IMR-90 (cell line): Measurements from ENCODE around the gene OVCA2. TPM values are rescaled to one million over a fixed set of nuclear protein-coding genes. Genes with fewer than 3 reads are reported as not detected.
A peak's percentile ranks its signal among the peaks of the same experiment; 100 is the strongest.

Source experiments
- ATAC-seq: fragments of 200-7000 bp; cut with Tn5 transposase; 2 replicates; pipeline ENCODE4 v1.9.1; 2020; ENCODE audit warnings: low read depth, mild to moderate bottlenecking, moderate library complexity
- BruUV-seq: library from RNA; stranded (reverse); fragments of 400-500 nt; replicated peaks from 2 replicates; lab custom pipeline; 2021; lab: Mats Ljungman, UMichigan
- CTCF ChIA-PET: fragments of 300-600 bp; formaldehyde crosslinking; extraction: SDS; loops from one replicate; lab custom pipeline; 2021; ENCODE audit warnings: antibody characterized with exemption; lab: Yijun Ruan, JAX
- POLR2A ChIA-PET: fragments of 300-600 bp; sonication (Branson Sonifier 250); formaldehyde crosslinking; loops from one replicate; lab custom pipeline; 2022; ENCODE audit warnings: antibody characterized with exemption; ENCODE audit not compliant: unreplicated experiment; lab: Charles Lee
- DNase-seq: peaks from one replicate; pipeline ENCODE4 v3.0.0; 2013
- H2AFZ ChIP-seq: replicated peaks from 2 replicates; pipeline ENCODE3; 2013; ENCODE audit warnings: low read length, mild to moderate bottlenecking; ENCODE audit not compliant: poor library complexity
- H2AK5ac ChIP-seq: 2 replicates; pipeline ENCODE4 v1.6.1; 2013; ENCODE audit warnings: low read depth, low read length, inconsistent platforms
- H2AK9ac ChIP-seq: replicated peaks from 2 replicates; pipeline ENCODE3; 2013; ENCODE audit warnings: mild to moderate bottlenecking, low read depth, low read length, moderate library complexity; ENCODE audit not compliant: poor library complexity
- H2BK120ac ChIP-seq: 2 replicates; pipeline ENCODE4 v1.6.1; 2013; ENCODE audit warnings: low read depth, low read length, inconsistent platforms
- H2BK15ac ChIP-seq: 3 replicates; pipeline ENCODE4 v1.6.1; 2013; ENCODE audit warnings: low read depth, low read length, inconsistent platforms
- H2BK20ac ChIP-seq: 2 replicates; pipeline ENCODE4 v1.6.1; 2013; ENCODE audit warnings: low read depth, mild to moderate bottlenecking, inconsistent platforms, low read length, moderate library complexity
- H2BK5ac ChIP-seq: 2 replicates; pipeline ENCODE4 v1.6.1; 2013; ENCODE audit warnings: mild to moderate bottlenecking, low read depth, low read length, inconsistent platforms; ENCODE audit not compliant: poor library complexity, severe bottlenecking
- H3K14ac ChIP-seq: replicated peaks from 2 replicates; pipeline ENCODE4 v1.6.1; 2013; ENCODE audit warnings: low read depth, low read length, inconsistent platforms
- H3K18ac ChIP-seq: 2 replicates; pipeline ENCODE4 v1.6.1; 2013; ENCODE audit warnings: low read depth, low read length, control low read depth
- H3K23ac ChIP-seq: 2 replicates; pipeline ENCODE4 v1.6.1; 2013; ENCODE audit warnings: low read depth, low read length, inconsistent platforms
- H3K27ac ChIP-seq: 2 replicates; pipeline ENCODE4 v1.5.1; 2013; ENCODE audit warnings: mild to moderate bottlenecking, control low read depth, low read length; ENCODE audit not compliant: insufficient read depth
- H3K27me3 ChIP-seq: 2 replicates; pipeline ENCODE4 v1.6.1; 2013; ENCODE audit warnings: low read length; ENCODE audit not compliant: control insufficient read depth, insufficient read depth
- H3K36me3 ChIP-seq: 2 replicates; pipeline ENCODE4 v1.6.1; 2013; ENCODE audit warnings: low read length, mixed read lengths; ENCODE audit not compliant: control insufficient read depth, insufficient read depth
- H3K4ac ChIP-seq: 2 replicates; pipeline ENCODE4 v1.6.1; 2013; ENCODE audit warnings: low read depth, low read length, inconsistent platforms
- H3K4me1 ChIP-seq: 2 replicates; pipeline ENCODE4 v1.6.1; 2013; ENCODE audit warnings: low read length, mixed read lengths; ENCODE audit not compliant: control insufficient read depth, insufficient read depth
- H3K4me2 ChIP-seq: 2 replicates; pipeline ENCODE4 v1.6.1; 2013; ENCODE audit warnings: low read depth, mild to moderate bottlenecking, control low read depth, low read length, moderate library complexity
- H3K4me3 ChIP-seq: 2 replicates; pipeline ENCODE4 v1.5.1; 2013; ENCODE audit warnings: low read depth, mild to moderate bottlenecking, control low read depth, low read length, moderate library complexity; ENCODE audit not compliant: insufficient read depth
- H3K56ac ChIP-seq: 2 replicates; pipeline ENCODE4 v1.6.1; 2013; ENCODE audit warnings: low read length, inconsistent platforms; ENCODE audit not compliant: insufficient read depth; ENCODE audit errors: extremely low read depth
- H3K79me1 ChIP-seq, 2 experiments: 2 replicates each; pipeline ENCODE4 v1.6.1; 2013; ENCODE audit warnings: low read length in 2 of 2, inconsistent platforms in 1 of 2, low read depth in 1 of 2
- H3K9ac ChIP-seq: 2 replicates; pipeline ENCODE4 v1.6.1; 2013; ENCODE audit warnings: low read depth, low read length, control low read depth
- H3K9me1 ChIP-seq: 2 replicates; pipeline ENCODE4 v1.6.1; 2013; ENCODE audit warnings: low read length, inconsistent platforms; ENCODE audit not compliant: insufficient read depth
- H3K9me3 ChIP-seq: 2 replicates; pipeline ENCODE4 v1.6.1; 2013; ENCODE audit warnings: low read length; ENCODE audit not compliant: control insufficient read depth, insufficient read depth
- H4K20me1 ChIP-seq: 2 replicates; pipeline ENCODE4 v1.6.1; 2013; ENCODE audit warnings: low read length, inconsistent platforms; ENCODE audit not compliant: insufficient read depth
- H4K5ac ChIP-seq: 2 replicates; pipeline ENCODE4 v1.6.1; 2013; ENCODE audit warnings: mild to moderate bottlenecking, low read depth, low read length, control low read depth
- H4K8ac ChIP-seq, 2 experiments: 2 replicates each; pipeline ENCODE4 v1.6.1; 2013; ENCODE audit warnings: low read depth in 2 of 2, low read length in 2 of 2, control low read depth in 1 of 2, inconsistent platforms in 1 of 2
- H4K91ac ChIP-seq: 2 replicates; pipeline ENCODE4 v1.6.1; 2013; ENCODE audit warnings: low read depth, low read length, inconsistent platforms; ENCODE audit not compliant: insufficient read depth
- BHLHE40 ChIP-seq: fragments of 150-350 bp; IDR thresholded peaks from 2 replicates; pipeline ENCODE4 v1.6.1; 2016; ENCODE audit warnings: mild to moderate bottlenecking, low read depth, low read length
- CTCF ChIP-seq: conservative IDR thresholded peaks from 2 replicates; pipeline ENCODE4 v1.5.1; 2012; ENCODE audit warnings: mild to moderate bottlenecking, low read depth, low read length, improper control_type of control experiment
- ELK1 ChIP-seq: fragments of 150-350 bp; IDR thresholded peaks from 2 replicates; pipeline ENCODE4 v1.6.1; 2016; ENCODE audit warnings: low read depth, mild to moderate bottlenecking, low read length, moderate library complexity, borderline replicate concordance
- MAFK ChIP-seq: IDR thresholded peaks from 2 replicates; pipeline ENCODE4 v1.6.1; 2012; ENCODE audit warnings: low read depth, low read length, improper control_type of control experiment
- MAZ ChIP-seq: IDR thresholded peaks from 2 replicates; pipeline ENCODE4 v1.6.1; 2012; ENCODE audit warnings: low read depth, mild to moderate bottlenecking, low read length, improper control_type of control experiment, moderate library complexity, borderline replicate concordance
- POLR2A ChIP-seq: IDR thresholded peaks from 2 replicates; pipeline ENCODE4 v1.6.1; 2012; ENCODE audit warnings: mild to moderate bottlenecking, low read depth, low read length
- SMC3 ChIP-seq: fragments of 150-350 bp; IDR thresholded peaks from 2 replicates; pipeline ENCODE4 v1.6.1; 2016; ENCODE audit warnings: low read depth, mild to moderate bottlenecking, antibody characterized with exemption, low read length, moderate library complexity
- WGBS, 2 experiments: methylation state at CpG; one replicate each; pipeline versions ENCODE4 v1.1.5 to v1.1.7; 2013; ENCODE audit warnings: missing lambda C conversion rate in 2 of 2; ENCODE audit not compliant: insufficient read length in 1 of 2; ENCODE audit errors: extremely low coverage in 2 of 2; 5-methylcytosine and 5-hydroxymethylcytosine counted together
- dilution Hi-C: fragments of 300-500 bp; cut with HindIII; formaldehyde crosslinking; loops from one replicate; pipeline ENCODE4 v1.14.3; 2018; ENCODE audit warnings: low sequenced_read_pairs; ENCODE audit not compliant: unreplicated experiment
- in situ Hi-C: fragments of 300-500 bp; cut with MboI; formaldehyde crosslinking; loops from 3 replicates; pipeline ENCODE4 v1.14.3; 2019; ENCODE audit warnings: low sequenced_read_pairs, inconsistent platforms, mixed read lengths
- intact Hi-C: fragments of 100-400 bp; cut with micrococcal nuclease; formaldehyde crosslinking; loops from 2 replicates; pipeline ENCODE4 v1.10.0; 2022
- polyA plus RNA-seq, 3 experiments: library from polyadenylated mRNA; depleted of rRNA; stranded (reverse); fragments of >200 nt; gene quantifications; 2 replicates each; pipeline ENCODE4 v1.2.3, GENCODE V29; 2012; ENCODE audit warnings: low replicate concordance in 1 of 3
- total RNA-seq: library from RNA; depleted of rRNA; stranded (reverse); fragments of >200 nt; gene quantifications from 2 replicates; pipeline ENCODE4 v1.2.3, GENCODE V29; 2012

OVCA2 gene
- total and polyA plus RNA-seq, 2 of the 4 experiments (the other 2 are of a cell fraction) = 38.7 to 46.9 TPM

- peak overlapping the region; percentile 98 for H2AK5ac ChIP-seq
- DNase-seq (no peak), ATAC-seq (no peak)
- H3K36me3 ChIP-seq = peaks cover 38% of the 10 kb centered on the region
- H3K4ac ChIP-seq = peak overlapping the region; percentile 95
- CTCF ChIA-PET = interaction anchor here (1.4 to 2.0 kb wide), 2 partner anchors 11 to 179 kb away, joined by 5 to 6 read pairs; partner anchors contain the start of gene HIC1
- H4K91ac ChIP-seq = peak overlapping the region; percentile 97
- 71% methylated on average over 1 of the region's 10 CpGs; no CpG with 5 or more reads in 1 of the 2 experiments for WGBS, 2 experiments
- H3K9ac ChIP-seq = peak overlapping the region; percentile 33; the same call in 1 of the 2 replicates
- dilution Hi-C loops (no loop called here), intact Hi-C loops (loop anchor here (2.0 kb wide), 1 partner anchor 109 kb away; no protein-coding TSS in a partner anchor), in situ Hi-C loops (loop anchor here (5.0 to 10.0 kb wide), 2 partner anchors 109 to 181 kb away; no protein-coding TSS in a partner anchor)
- peaks cover 5% of the 10 kb centered on the region; the same call in 1 of the 2 replicates for H4K20me1 ChIP-seq
- BruUV-seq = no TSS peak
- no peak overlapping the region for H3K4me2 ChIP-seq
- no peak overlapping the region for H2AFZ ChIP-seq
- H3K27ac ChIP-seq = peak overlapping the region; percentile 92
- H3K18ac ChIP-seq = peak overlapping the region; percentile 86
- H2BK15ac ChIP-seq = peak overlapping the region; percentile 86; the same call in 2 of the 3 replicates
- peak overlapping the region; percentile 92 to 99 for H4K8ac ChIP-seq
- peak overlapping the region; percentile 93 for H3K23ac ChIP-seq
- peaks cover 50% of the 10 kb centered on the region for H3K9me1 ChIP-seq
- peak overlapping the region; percentile 94 for H4K5ac ChIP-seq
- POLR2A ChIA-PET = no interaction called here
- H3K4me1 ChIP-seq = peaks cover 76% of the 10 kb centered on the region
- peak overlapping the region; percentile 35 for H2BK20ac ChIP-seq
- H3K27me3 ChIP-seq = no peaks in the 10 kb centered on the region
- TF ChIP-seq BHLHE40 (no peak), MAZ (no peak), CTCF (no peak), MAFK (no peak), POLR2A (no peak; the same call in 1 of the 2 replicates), SMC3 (no peak), ELK1 (no peak)
- peak overlapping the region; percentile 85 for H2AK9ac ChIP-seq
- H3K4me3 ChIP-seq = no peak overlapping the region
- H2BK5ac ChIP-seq = peak overlapping the region; percentile 98
- peak overlapping the region; percentile 90 for H3K14ac ChIP-seq
- H2BK120ac ChIP-seq = peak overlapping the region; percentile 99
- peaks cover 35 to 95% of the 10 kb centered on the region in 2 experiments for H3K79me1 ChIP-seq
- no peak overlapping the region for H3K56ac ChIP-seq
- H3K9me3 ChIP-seq = no peaks in the 10 kb centered on the region
Measured at GRCh38 chr17:2065949-2066400, 24.2 kb downstream of the OVCA2 start.
